Activated naive CD8-positive, alpha-beta T cell treated with anti-CD3 and anti-CD28 coated beads, Interleukin-2, amount 10 ng/mL, durations not matched to agents 7 days and 5 days (primary cell): ENCODE data around the gene KCNQ5. TPM values are rescaled to one million over a fixed set of nuclear protein-coding genes. Genes with fewer than 3 reads are reported as not detected.

Experiments used
- ATAC-seq: fragments of 150-1000 bp; cut with Tn5 transposase; one replicate; pipeline ENCODE4 v1.10.0; 2021; ENCODE audit warnings: low read depth, moderate library complexity
- POLR2A ChIA-PET: fragments of 350-600 bp; sonication (Branson Sonifier 250); formaldehyde crosslinking; loops from one replicate; lab custom pipeline; 2021; ENCODE audit warnings: antibody characterized with exemption; lab: Charles Lee
- DNase-seq: peaks from one replicate; pipeline ENCODE4 v3.0.0; 2021
- H3K27ac Mint-ChIP-seq: one replicate; pipeline ENCODE4 v1.8.0; 2022; ENCODE audit warnings: mild to moderate bottlenecking, mixed read lengths
- H3K27me3 Mint-ChIP-seq: one replicate; pipeline ENCODE4 v1.8.0; 2022; ENCODE audit warnings: mild to moderate bottlenecking, moderate library complexity, mixed read lengths
- H3K36me3 Mint-ChIP-seq: one replicate; pipeline ENCODE4 v1.8.0; 2021; ENCODE audit warnings: mild to moderate bottlenecking, mixed read lengths
- H3K4me1 Mint-ChIP-seq: one replicate; pipeline ENCODE4 v1.8.0; 2021; ENCODE audit warnings: mixed read lengths
- H3K4me3 Mint-ChIP-seq: one replicate; pipeline ENCODE4 v1.8.0; 2022; ENCODE audit warnings: mild to moderate bottlenecking, moderate library complexity, mixed read lengths
- H3K9me3 Mint-ChIP-seq: one replicate; pipeline ENCODE4 v1.8.0; 2021; ENCODE audit warnings: mixed read lengths
- total RNA-seq, 2 experiments: library from RNA; stranded (reverse); gene quantifications; one replicate each; pipeline ENCODE4 v1.2.3, GENCODE V29; 2021

The KCNQ5 gene
- total RNA-seq, 2 experiments from 2014 or later, result 4.3 to 5.1 TPM

- ATAC-seq (no peak), DNase-seq (no peak)
- H3K27ac Mint-ChIP-seq, result peak overlapping the region; percentile 90
- H3K4me3 Mint-ChIP-seq, result peak overlapping the region; percentile 92
- H3K4me1 Mint-ChIP-seq, result peaks cover 43% of the 10 kb centered on the region
- H3K9me3 Mint-ChIP-seq, result no peaks in the 10 kb centered on the region
- H3K36me3 Mint-ChIP-seq, result peaks cover 12% of the 10 kb centered on the region
- no peaks in the 10 kb centered on the region for H3K27me3 Mint-ChIP-seq
- POLR2A ChIA-PET, result interaction anchor here (1.5 kb wide), 1 partner anchor 506 kb away, joined by 3 read pairs; no protein-coding TSS in a partner anchor
Observed at GRCh38 chr6:72623808-72624207, 1.9 kb downstream of the KCNQ5 start.

GRCh38 chr6:72624557-72625160 is 2.8 kb downstream of the KCNQ5 start:
- DNase-seq, result no peak
- Mint-ChIP-seq H3K36me3 (peaks cover 14% of the 10 kb centered on the region), H3K4me3 (no peak overlapping the region), H3K9me3 (no peaks in the 10 kb centered on the region), H3K4me1 (peaks cover 42% of the 10 kb centered on the region), H3K27ac (no peak overlapping the region), H3K27me3 (no peaks in the 10 kb centered on the region)
- no peak for ATAC-seq
- POLR2A ChIA-PET, result no interaction called here

GRCh38 chr6:72626126-72626525 is 4.3 kb downstream of the KCNQ5 start:
- no peak for ATAC-seq
- Mint-ChIP-seq H3K27ac (no peak overlapping the region), H3K4me1 (peaks cover 27% of the 10 kb centered on the region), H3K36me3 (peaks cover 21% of the 10 kb centered on the region), H3K27me3 (no peaks in the 10 kb centered on the region), H3K9me3 (no peaks in the 10 kb centered on the region), H3K4me3 (no peak overlapping the region)
- POLR2A ChIA-PET, result no interaction called here
- no peak for DNase-seq

- no peaks in the 10 kb centered on the region for H3K27me3 Mint-ChIP-seq
- DNase-seq, result no peak
- H3K4me3 Mint-ChIP-seq, result no peak overlapping the region
- no peak overlapping the region for H3K27ac Mint-ChIP-seq
- ATAC-seq, result no peak
- H3K9me3 Mint-ChIP-seq, result no peaks in the 10 kb centered on the region
- POLR2A ChIA-PET, result no interaction called here
- peaks cover 27% of the 10 kb centered on the region for H3K4me1 Mint-ChIP-seq
- peaks cover 26% of the 10 kb centered on the region for H3K36me3 Mint-ChIP-seq
Observed at GRCh38 chr6:72627539-72627938, 5.7 kb downstream of the KCNQ5 start.

- ATAC-seq (no peak), DNase-seq (no peak)
- Mint-ChIP-seq H3K4me3 (no peak overlapping the region), H3K27ac (no peak overlapping the region), H3K9me3 (peaks cover 3% of the 10 kb centered on the region), H3K27me3 (no peaks in the 10 kb centered on the region), H3K4me1 (peaks cover 4% of the 10 kb centered on the region), H3K36me3 (peaks cover 24% of the 10 kb centered on the region)
- POLR2A ChIA-PET, result no interaction called here
Observed at GRCh38 chr6:72631480-72631879, 9.6 kb downstream of the KCNQ5 start.

GRCh38 chr6:72635636-72636035 is 13.8 kb downstream of the KCNQ5 start:
- POLR2A ChIA-PET, result no interaction called here
- DNase-seq, result no peak
- no peak overlapping the region for H3K27ac Mint-ChIP-seq
- ATAC-seq, result no peak
- peaks cover 23% of the 10 kb centered on the region for H3K36me3 Mint-ChIP-seq
- no peaks in the 10 kb centered on the region for H3K27me3 Mint-ChIP-seq
- no peak overlapping the region for H3K4me3 Mint-ChIP-seq
- no peaks in the 10 kb centered on the region for H3K4me1 Mint-ChIP-seq
- H3K9me3 Mint-ChIP-seq, result peaks cover 3% of the 10 kb centered on the region

GRCh38 chr6:72636215-72636614 is 14.4 kb downstream of the KCNQ5 start:
- peaks cover 17% of the 10 kb centered on the region for H3K36me3 Mint-ChIP-seq

GRCh38 chr6:72636786-72637185 is 14.9 kb downstream of the KCNQ5 start:
- H3K4me3 Mint-ChIP-seq, result no peak overlapping the region

More at GRCh38 chr6:72636215-72636614, 14.4 kb downstream of the KCNQ5 start:
- Mint-ChIP-seq H3K4me3 (no peak overlapping the region), H3K27ac (no peak overlapping the region), H3K27me3 (no peaks in the 10 kb centered on the region), H3K9me3 (peaks cover 3% of the 10 kb centered on the region), H3K4me1 (no peaks in the 10 kb centered on the region)
- DNase-seq (no peak), ATAC-seq (no peak)
- POLR2A ChIA-PET, result no interaction called here

GRCh38 chr6:72639920-72640614 is 18.2 kb downstream of the KCNQ5 start:
- POLR2A ChIA-PET, result interaction anchor here (0.7 kb wide), 1 partner anchor 46 kb away, joined by 3 read pairs; no protein-coding TSS in a partner anchor
- no peak for DNase-seq
- H3K36me3 Mint-ChIP-seq, result peaks cover 8% of the 10 kb centered on the region
- no peak overlapping the region for H3K4me3 Mint-ChIP-seq
- no peaks in the 10 kb centered on the region for H3K27me3 Mint-ChIP-seq
- no peaks in the 10 kb centered on the region for H3K9me3 Mint-ChIP-seq
- no peak overlapping the region for H3K27ac Mint-ChIP-seq
- ATAC-seq, result no peak
- H3K4me1 Mint-ChIP-seq, result peaks cover 3% of the 10 kb centered on the region

More at GRCh38 chr6:72636786-72637185, 14.9 kb downstream of the KCNQ5 start:
- Mint-ChIP-seq H3K27ac (no peak overlapping the region), H3K27me3 (no peaks in the 10 kb centered on the region), H3K36me3 (peaks cover 14% of the 10 kb centered on the region), H3K9me3 (peaks cover 3% of the 10 kb centered on the region), H3K4me1 (no peaks in the 10 kb centered on the region)
- DNase-seq (no peak), ATAC-seq (no peak)
- POLR2A ChIA-PET, result no interaction called here

GRCh38 chr6:72640615-72640930 is 18.7 kb downstream of the KCNQ5 start:
- H3K4me3 Mint-ChIP-seq, result no peak overlapping the region
- H3K36me3 Mint-ChIP-seq, result peaks cover 10% of the 10 kb centered on the region
- POLR2A ChIA-PET, result no interaction called here
- ATAC-seq (no peak), DNase-seq (no peak)
- peaks cover 3% of the 10 kb centered on the region for H3K4me1 Mint-ChIP-seq
- H3K27ac Mint-ChIP-seq, result no peak overlapping the region
- no peaks in the 10 kb centered on the region for H3K27me3 Mint-ChIP-seq
- H3K9me3 Mint-ChIP-seq, result no peaks in the 10 kb centered on the region

- Mint-ChIP-seq H3K36me3 (peaks cover 15% of the 10 kb centered on the region), H3K4me1 (peaks cover 5% of the 10 kb centered on the region), H3K27me3 (no peaks in the 10 kb centered on the region), H3K27ac (no peak overlapping the region), H3K9me3 (peaks cover 3% of the 10 kb centered on the region), H3K4me3 (no peak overlapping the region)
- DNase-seq (no peak), ATAC-seq (no peak)
- POLR2A ChIA-PET, result no interaction called here
Observed at GRCh38 chr6:72642435-72642834, 20.6 kb downstream of the KCNQ5 start.

GRCh38 chr6:72643214-72643613 is 21.4 kb downstream of the KCNQ5 start:
- Mint-ChIP-seq H3K36me3 (peaks cover 17% of the 10 kb centered on the region), H3K9me3 (peaks cover 3% of the 10 kb centered on the region), H3K4me1 (peaks cover 5% of the 10 kb centered on the region), H3K27ac (no peak overlapping the region), H3K27me3 (no peaks in the 10 kb centered on the region), H3K4me3 (no peak overlapping the region)
- ATAC-seq, result peak; percentile 56
- DNase-seq, result no peak
- POLR2A ChIA-PET, result no interaction called here

- Mint-ChIP-seq H3K9me3 (peaks cover 3% of the 10 kb centered on the region), H3K27me3 (no peaks in the 10 kb centered on the region), H3K4me1 (peaks cover 18% of the 10 kb centered on the region), H3K4me3 (no peak overlapping the region), H3K36me3 (peaks cover 18% of the 10 kb centered on the region), H3K27ac (peak overlapping the region; percentile 2)
- DNase-seq (no peak), ATAC-seq (no peak)
- POLR2A ChIA-PET, result no interaction called here
Observed at GRCh38 chr6:72646604-72647485, 25.0 kb downstream of the KCNQ5 start.
